Kidney capillary endothelial cell (primary cell): ENCODE results near the gene AP1G1.
"Not testable (repeated sequence)": the region's sequence is repeated elsewhere in the genome, so short reads cannot be mapped to it uniquely, and the experiment has no call there.

Experiments used
- DNase-seq: peaks from one replicate; pipeline ENCODE4 v3.0.0-alpha.2; 2018; ENCODE audit warnings: low spot score

Gene AP1G1

DNA sequence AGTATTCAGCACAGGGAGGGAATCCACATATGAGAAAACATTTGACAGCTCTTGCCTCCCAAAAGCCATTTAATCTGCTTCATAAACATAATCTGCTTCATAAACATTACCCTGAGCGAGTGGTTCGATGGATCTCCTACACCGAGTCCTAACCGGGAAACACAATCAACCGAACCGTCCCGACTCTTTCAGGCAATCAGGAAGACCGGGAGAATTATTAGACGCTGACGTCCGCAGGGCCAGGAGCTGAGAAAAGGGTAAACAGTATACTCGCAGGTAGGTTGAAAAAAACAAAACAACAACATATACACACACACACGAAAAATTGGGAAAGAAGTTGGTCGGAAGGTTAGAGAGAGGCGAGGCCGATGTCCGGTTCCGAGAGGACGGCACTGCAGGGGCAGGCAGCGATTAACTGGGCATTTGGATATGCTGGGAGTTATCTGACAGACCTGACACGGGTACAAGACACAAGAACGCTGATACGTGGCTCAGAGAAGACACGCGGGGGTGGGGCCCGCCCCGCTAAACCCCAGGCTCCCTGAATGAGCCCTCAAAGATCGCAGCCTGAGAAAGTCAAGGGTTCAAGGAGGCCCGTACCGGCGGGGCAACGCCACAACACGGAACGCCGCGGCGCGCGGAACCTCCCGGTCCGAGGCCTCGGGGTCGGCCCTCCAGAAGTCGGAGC lies 585 bp downstream of the AP1G1 start:
- peak; percentile 21 for DNase-seq

DNA sequence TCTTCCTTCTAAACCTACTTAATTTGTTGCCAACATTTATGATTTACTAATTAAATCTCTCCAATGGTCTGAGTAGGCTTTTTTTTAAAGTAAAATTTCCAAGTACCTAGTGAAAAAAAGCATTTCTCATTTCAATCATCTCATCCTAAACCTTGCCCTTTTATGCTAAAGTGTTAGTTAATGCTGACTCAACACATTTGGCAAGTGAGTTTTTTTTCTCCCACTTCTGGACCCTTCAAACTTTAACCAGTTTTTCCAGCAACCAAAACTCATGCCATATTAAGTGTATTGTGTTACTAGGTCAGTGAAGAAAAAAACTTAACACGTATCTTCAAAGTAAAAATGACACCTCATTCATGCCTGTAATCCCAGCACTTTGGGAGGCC lies 5.3 kb downstream of the AP1G1 start:
- DNase-seq: no peak

DNA sequence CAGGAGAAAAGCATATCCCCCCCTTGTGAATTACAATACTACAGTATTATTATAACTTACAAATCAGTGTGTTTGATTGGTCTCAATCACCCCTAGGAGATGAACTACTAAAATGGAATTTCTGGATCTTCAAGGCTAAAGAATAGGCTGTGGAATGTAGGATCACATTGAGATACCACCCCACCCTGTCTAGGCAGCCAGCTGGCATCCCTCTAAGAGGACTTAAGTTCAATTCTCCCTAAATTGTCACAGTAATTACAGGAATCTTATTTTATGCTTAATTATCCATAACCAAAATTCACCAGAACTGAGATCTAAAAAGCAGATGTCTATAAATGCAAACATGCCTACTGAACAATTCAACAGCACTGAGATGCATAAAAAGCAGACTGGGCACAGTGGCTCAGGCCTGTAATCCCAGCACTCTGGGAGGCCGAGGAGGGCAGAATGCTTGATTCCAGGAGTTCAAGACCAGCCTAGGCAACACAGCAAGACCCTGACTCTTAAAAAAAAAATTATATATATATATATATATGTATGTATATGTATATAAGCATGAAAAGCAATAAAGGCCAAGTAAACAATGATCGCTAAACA lies 12.0 kb downstream of the AP1G1 start:
- no peak for DNase-seq

DNA sequence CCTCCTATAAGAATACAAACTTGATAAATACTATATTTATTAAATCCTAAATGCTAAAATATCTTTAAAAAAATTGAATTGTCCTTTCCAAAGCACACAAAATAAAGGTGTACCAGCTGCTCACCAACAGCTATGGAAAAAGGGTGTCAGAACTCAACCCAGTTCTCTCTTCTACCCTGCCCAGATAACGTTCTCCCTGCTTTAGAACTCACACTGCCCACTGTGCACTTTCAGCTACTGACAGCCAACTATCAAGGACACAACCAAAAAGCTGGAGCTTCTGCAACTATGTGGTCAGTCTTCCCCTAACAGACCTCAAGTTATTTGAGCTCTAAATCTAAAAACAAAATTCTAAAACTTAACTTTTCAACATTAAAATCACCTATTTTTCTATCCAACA lies 13.7 kb downstream of the AP1G1 start:
- no peak for DNase-seq

DNA sequence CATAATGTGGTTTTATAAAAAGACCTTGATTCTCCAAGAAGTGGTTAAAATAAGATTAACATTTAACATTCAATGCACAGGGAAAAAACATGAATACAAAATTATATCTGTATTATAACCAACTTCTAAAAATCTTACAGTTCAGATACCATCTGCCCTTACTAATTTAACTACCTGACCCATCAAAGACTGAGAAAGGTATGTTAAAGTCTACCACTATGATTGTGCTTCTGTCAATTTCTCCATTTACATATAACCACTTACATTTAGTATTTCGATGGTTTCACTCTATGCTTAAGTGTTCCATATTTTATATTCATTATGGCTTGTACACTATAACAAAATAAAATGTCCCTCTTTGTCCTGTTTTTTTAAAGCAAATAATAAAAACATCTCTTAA lies 14.6 kb downstream of the AP1G1 start:
- no peak for DNase-seq

DNA sequence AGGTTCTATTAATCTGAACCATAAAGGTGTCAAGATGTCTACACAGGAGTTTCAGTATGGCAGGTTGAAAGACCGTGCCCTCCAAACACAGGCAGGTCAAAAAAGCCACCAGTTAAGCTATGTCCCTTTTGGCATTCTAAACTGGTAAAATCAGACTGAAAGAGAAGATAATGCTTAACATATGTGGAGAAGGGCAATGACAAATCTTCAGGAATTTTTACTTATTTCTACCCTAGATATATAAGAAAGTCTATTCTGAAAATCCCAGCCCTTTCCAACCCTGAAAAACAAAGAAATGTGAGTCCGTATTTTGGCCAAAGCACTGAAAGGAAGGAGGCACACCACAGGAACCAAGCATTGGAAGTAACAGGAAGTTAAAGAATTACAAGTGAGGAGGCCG lies 16.5 kb downstream of the AP1G1 start:
- no peak for DNase-seq

DNA sequence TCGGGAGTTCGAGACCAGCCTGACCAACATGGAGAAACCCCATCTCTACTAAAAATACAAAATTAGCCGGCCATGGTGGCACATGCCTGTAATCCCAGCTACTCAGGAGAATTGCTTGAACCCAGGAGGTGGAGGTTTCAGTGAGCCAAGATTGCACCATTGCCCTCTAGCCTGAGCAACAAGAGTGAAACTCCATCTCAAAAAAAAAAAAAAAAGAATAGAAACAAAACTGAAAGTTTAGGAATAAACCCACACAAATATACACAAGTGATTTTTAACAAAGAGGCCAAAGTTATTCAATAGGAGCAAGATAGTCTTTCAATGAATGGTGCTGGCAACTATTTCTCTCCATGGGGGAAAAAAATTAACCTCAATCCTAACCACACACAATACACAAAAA lies 18.3 kb downstream of the AP1G1 start:
- DNase-seq: not testable (repeated sequence)

DNA sequence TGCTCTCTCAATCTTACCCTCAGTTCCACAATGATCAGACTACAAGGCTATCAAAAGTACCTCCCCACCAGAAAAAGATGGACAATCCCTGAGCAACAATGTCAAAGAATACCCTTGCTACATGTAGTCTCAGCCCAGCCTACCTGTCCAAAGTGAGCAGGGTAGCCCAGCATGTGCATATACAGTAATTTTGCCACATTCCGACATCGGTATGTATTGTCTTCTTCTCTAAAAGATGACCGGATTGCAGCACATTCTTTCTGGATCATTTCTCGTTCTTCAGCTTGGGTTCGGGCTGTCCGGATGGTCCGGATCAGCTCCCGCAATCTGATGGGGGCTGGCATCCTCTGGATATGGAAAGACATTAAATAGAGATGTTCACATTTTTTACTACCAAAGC lies 19.5 kb downstream of the AP1G1 start:
- DNase-seq: no peak

DNA sequence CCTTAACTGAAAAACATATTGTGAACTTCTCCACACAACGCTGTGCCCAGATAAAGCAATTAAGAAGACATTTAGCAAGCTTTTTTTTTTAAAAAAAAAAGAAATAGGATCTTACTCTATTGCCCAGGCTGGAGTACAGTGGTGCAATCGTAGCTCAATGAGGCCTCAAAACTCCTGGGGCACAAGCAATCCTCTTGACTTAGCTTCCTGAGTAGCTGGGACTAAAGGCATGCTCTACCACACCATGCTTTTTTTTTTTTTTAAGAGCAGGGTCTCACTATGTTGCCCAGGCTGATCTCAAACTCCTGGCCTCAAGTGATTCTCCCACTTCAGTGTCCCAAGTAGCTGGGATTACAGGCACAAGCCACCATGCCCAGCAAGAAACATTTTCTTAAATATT lies 20.1 kb downstream of the AP1G1 start:
- DNase-seq: no peak

DNA sequence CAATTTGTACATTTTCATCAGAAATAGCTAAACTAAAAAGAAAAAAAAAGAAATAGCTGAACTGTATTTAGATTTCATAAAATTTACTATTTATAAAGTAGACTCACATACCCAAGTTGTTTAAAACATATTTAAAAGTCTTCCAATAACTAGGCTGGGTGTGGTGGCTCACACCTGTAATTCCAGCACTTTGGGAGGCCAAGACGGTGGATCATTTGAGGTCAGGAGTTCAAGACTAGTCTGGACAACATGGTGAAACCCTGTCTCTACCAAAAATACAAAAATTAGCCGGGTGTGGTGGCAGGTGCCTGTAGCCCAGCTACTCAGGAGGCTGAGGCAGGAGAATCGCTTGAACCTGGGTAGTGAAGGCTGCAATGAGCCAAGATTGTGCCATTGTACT lies 23.5 kb downstream of the AP1G1 start:
- not testable (repeated sequence) for DNase-seq

DNA sequence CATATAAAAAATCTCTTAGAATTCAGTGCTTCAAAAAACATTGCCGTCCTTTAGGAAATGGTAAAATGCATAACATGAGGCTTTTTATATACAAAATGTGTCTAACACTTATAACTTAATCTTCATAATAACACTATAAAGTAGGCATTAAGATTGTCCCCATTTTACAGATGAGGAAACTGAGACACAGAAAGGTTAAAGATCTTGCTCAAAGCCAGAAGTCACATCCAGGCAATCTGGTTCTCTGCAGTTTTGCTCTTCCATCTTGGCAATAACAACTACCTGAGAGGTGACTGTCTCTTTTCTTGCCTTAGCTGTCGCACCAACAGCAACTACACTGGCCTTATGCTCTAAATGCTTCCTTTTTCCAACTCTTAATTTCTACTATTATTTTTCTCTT lies 24.5 kb downstream of the AP1G1 start:
- DNase-seq: no peak

DNA sequence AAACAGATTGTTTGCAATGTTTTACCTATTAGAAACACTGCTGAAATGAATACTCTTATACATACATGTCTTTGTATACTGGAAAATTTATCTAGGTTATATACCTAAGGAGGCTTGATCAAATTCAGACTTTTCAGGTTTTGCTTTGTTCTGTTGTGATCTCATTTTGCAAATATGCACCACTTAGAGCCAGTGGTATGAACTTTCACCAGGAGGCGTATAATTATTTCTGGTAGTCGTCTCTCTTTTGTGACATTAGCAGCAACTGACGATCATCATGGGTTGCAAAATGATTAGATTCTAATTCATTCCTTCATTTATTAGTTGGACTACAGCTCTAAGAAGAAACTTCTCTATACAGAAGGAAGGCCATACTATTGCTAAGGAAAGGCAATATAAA lies 26.9 kb downstream of the AP1G1 start:
- DNase-seq: no peak

DNA sequence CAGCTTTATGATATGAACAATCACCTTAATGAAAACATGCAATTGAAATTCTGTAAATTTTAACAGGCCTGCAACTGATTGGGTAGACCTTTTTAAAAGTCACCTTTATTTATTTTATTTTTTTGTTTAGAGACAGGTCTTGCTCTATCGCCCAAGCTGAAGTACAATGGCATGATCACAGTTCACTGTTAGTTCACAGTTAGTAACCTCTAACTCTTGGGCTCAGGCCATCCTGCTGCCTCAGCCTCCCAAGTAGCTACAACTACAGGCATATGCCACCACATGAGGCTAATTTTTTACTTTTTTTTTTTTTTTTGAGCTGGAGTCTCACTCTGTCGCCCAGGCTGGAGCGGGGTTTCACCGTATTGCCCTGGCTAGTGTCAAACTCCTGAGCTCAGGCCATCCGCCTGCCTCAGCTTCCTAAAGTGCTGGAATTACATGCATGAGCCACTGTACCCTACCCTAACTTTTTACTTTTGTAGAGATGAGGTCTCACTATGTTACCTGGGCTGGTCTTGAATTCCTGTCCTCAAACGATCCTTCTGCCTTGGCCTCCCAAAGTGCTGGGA lies 28.0 kb downstream of the AP1G1 start:
- DNase-seq: no peak

DNA sequence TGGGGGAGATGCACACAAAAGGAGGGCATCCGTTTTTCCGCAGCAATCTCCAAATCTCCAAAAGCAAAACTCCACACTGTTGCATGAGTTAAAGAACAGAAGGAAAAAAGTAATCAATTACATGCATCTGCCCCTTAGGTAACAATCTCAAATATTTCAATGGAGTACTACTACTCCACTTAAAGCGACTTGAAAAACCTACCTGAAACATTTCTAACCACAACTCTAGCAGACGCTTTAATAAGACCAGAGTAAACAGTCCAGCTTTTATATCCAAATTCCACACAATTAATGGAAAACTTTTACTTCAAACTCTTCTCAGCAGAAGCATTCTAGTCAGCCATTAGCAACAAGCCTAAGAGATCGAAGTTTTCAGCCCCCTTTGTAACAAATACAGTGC lies 29.9 kb downstream of the AP1G1 start:
- no peak for DNase-seq

DNA sequence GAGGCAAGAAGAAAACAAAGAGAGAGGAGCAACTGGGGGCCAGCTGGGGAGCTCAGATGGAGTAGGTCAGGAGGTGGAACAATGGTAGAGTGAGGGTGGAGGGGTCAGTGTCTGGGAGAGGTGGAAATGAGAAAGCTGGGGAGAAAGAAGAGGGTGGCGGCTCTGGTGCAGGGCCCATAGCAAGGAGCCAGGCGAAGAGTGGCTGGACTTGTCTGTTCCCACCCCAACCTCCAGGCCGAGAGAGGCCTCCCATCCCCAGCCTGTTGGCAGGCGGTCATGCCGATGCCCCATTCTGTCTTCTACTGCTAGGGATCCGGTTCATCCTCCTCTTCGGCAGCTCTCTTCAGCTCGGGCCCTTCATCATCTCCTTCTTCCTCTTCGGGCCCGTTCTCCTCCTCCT lies 31.3 kb downstream of the AP1G1 start:
- no peak for DNase-seq

DNA sequence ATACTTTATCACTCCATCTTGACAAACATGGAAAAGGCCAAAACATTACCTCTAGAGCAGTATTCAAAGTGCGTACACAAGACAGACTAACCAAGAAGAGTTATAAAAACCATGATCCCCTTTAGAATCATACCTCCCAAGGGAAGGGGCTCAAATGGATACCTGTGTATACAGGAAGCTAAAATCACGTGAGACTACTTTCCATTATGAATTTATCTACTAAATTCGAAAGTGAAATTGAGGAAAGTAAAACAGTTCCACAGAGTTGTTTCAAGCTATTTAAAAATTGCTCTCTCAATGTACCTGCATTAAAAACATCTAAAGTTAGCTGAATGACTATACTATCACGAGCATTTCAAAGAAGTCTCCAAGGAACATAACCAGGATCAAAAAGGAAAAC lies 32.7 kb downstream of the AP1G1 start:
- DNase-seq: no peak

DNA sequence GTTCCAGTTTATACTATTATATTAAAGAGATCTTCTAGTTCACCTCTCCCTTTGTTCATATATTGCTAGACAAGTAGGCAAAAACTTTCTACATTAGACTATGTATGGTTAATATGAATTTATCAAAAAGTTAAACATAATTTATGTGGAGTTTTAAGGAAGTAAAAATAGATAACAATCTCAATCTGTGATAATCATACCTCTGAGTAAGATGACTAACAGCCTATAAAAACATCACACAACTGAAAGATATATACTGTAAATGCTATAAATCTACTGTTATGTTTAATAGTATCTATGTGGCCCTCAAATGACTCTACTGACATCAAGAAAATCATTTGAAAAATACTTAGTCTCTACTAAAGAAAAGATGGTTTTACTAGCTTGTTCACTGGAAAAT lies 37.1 kb downstream of the AP1G1 start:
- DNase-seq: no peak

DNA sequence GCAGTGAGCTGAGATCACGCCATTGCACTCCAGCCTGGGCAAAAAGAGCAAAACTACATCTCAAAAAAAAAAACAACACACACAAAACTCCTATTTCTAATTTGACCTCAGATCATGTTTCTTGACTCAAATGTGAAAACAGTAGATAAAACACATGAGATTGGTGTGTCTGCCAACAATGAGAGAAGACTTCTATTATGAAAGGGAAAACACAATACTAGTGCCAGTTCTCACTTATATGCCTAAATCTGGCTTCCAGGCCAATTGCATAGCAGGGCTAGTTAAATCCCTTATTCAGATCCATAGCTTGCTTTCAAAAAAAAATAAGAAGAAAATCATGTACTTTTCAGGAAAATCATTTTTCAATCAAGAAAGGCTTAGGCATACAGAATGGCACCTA lies 39.4 kb downstream of the AP1G1 start:
- no peak for DNase-seq

DNA sequence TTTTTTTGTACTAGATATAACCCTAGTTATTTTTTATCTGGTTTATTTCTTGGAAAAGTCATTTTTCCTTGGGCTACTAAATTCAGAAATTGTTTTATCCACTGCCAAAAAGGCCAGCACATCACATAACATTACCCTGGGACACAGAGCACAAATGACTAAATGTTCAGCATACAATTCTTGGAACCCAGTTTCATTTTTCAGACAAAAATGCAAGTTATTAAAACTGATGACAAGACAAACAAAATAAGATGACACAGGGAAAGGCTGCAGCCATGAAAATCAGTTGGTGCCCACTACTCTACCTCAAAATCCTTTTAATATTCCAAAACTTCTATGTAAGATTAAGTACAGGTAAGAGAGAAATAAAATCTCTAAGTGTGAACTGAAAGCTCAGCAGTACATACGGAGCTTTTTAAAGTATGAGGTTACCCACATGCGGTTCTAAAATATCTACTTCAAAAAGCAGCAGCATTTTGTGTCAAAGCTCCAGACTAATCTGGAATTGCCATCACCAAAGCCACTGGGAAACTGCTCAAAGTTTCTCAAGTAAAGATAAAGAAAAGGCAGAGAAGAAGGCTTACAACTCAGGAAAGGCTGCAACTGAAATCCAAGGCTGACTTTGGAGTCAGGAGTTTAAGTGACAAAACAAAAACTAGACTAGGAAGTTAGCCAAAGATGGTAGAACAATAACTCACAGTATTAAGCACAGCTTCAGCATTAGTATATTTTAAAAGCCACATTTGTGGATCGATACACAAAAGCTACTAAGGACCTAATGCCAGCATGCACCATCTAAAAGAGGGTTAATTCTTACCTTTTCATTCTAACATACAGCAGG lies 41.4 kb downstream of the AP1G1 start:
- DNase-seq: no peak

DNA sequence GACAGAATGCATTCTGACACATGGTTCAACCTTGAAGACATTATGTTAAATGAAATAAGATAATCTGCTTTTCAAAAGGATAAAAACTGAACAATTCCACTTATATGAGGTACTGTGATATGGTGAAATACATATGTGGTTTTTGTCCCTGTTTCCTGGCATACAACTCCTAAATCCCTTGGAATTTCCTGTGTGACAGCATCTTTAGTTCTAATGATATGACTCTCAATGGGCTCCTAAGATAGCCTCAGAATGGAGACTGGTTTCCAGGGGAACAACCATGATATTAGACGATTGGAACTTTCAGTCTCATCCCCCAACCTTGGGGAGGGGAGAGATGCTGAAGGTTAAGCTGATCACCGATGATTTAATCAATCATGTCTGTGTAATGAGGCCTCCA lies 46.4 kb downstream of the AP1G1 start:
- DNase-seq: peak; percentile 78

DNA sequence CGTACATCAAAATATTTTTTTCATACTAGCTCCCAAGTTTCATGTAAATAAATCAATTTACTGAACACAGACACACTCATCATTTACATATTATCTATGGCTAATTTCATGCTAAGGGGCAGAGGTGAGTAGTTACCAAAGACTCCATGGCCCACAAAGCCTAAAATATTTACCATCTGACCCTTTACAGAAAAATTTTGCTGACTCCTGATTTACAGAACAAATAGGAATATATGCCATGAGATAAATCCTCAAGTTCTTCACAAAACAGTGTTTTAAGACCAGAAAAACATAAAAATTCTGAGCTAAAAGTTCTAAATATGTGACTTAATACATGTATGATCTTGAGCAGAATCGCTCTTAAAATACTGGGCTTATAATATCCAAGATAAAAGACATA lies 47.5 kb downstream of the AP1G1 start:
- DNase-seq: no peak

DNA sequence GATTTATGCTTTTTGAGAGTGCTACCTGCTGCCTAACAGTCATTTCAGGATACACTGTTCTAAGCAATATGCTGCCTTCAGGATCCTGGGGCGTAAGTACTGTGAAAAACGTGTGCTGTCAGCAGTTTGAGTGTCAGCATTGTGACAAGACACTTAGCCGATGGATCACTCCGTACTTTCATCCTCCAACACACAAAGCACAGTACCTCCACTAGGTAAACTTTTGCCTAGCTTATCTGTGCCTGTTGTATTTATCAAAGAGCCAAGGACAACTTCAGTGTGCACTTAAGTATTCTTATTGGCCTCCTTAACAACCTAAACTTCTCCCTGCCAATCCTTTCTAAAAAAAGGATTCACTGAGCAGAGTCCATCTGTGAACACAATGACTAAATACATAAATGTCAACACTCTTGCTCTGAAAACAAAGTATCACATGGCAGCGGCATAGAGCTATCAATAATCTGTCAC lies 50.3 kb downstream of the AP1G1 start:
- no peak for DNase-seq

DNA sequence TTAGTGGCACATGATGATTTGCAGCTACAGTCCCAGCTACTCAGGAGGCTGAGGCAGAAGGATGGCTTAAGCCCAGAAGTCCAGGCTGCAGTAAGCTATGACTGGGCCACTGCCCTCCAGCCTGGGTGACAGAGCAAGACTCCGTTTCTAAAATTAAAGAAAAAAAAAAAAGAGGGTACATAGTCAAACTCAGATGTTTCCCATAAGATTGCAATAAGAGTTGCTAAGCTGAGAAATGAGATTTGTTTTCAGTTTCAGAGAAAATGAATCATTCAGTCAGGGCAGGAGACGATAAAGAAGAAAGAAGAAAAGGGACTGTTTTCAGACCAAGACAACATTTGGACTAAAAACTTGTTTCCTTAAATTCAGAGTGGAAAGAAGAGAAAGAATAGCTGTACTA lies 54.0 kb downstream of the AP1G1 start:
- DNase-seq: no peak
